ENCODE results near the gene TFEB.

- TF ChIP-seq, protein P1, sequence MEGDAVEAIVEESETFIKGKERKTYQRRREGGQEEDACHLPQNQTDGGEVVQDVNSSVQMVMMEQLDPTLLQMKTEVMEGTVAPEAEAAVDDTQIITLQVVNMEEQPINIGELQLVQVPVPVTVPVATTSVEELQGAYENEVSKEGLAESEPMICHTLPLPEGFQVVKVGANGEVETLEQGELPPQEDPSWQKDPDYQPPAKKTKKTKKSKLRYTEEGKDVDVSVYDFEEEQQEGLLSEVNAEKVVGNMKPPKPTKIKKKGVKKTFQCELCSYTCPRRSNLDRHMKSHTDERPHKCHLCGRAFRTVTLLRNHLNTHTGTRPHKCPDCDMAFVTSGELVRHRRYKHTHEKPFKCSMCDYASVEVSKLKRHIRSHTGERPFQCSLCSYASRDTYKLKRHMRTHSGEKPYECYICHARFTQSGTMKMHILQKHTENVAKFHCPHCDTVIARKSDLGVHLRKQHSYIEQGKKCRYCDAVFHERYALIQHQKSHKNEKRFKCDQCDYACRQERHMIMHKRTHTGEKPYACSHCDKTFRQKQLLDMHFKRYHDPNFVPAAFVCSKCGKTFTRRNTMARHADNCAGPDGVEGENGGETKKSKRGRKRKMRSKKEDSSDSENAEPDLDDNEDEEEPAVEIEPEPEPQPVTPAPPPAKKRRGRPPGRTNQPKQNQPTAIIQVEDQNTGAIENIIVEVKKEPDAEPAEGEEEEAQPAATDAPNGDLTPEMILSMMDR (IDR thresholded peaks at IDR 0.05; ENCODE audit: extremely low read depth in 1 of 2, insufficient read depth in 1 of 2, low read depth in 1 of 2, low read length in 2 of 2): no peak
- TF ChIP-seq POLR2A (IDR thresholded peaks at IDR 0.05; ENCODE audit: low read depth, low read length) (no peak), POLR2AphosphoS5 (IDR thresholded peaks at IDR 0.05; ENCODE audit: insufficient read depth, low read depth, low read length) (no peak), EZH2 (IDR thresholded peaks at IDR 0.05; ENCODE audit: borderline replicate concordance, low read depth, low read length, severe bottlenecking) (no peak)
Observed at GRCh38 chr6:41728073-41728936, 7.1 kb downstream of the TFEB start.

Measured in endothelial cell of umbilical vein (primary cell).